Activated CD4-positive, CD25-positive, alpha-beta regulatory T cell treated with anti-CD3 and anti-CD28 coated beads, Interleukin-2, amount 50 U/mL, for 16 hours (primary cell): Measurements from ENCODE around the gene ZNF407.

ENCODE experiments used
- DNase-seq: peaks from one replicate; pipeline ENCODE4 v3.0.0-alpha.2; 2020; ENCODE audit warnings: low read depth, low spot score

Gene ZNF407

GRCh38 chr18:74625157-74625556 lies 27.5 kb downstream of the ZNF407 start:
- no peak for DNase-seq

DNA sequence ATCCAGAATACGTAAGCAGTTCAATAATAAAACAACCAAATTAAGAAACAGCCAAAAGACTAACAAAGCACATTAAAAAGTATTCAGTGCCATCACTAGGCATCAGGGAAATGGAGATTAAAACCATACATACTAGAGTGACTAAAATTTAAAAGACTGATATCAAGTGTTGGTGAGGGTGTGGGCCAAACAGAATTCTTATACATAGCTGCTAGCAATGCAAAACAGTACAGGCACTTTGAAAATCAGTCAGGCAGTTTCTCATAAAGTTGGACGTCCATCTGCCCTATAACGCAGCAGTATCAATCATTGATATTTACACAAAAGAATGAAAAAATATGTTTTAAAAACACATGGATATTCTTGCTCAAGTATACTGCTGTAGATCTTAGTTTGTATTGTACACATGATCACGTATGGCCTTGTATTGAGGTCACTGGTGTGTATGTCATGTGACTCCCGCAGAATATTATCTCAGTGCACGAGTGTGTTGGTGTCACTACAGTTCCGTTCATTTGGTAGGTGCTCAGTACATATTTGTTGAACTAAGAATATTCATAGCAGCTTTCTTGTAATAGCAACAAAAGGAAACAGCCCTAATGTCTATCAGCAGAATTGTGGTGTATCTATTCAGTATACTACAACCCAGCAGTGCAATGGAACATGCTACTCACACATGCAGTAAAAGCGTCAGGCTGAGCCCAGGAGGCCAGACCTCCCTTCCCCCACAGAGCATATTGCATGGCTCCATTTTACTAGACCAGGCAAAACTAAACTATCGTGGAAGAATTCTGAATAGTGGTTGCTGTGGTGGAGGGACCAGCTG lies 28.6 kb downstream of the ZNF407 start:
- no peak for DNase-seq

GRCh38 chr18:74630804-74631203 lies 33.1 kb downstream of the ZNF407 start:
- DNase-seq, result no peak

- no peak for DNase-seq
Observed at GRCh38 chr18:74631212-74631611, 33.5 kb downstream of the ZNF407 start.

- DNase-seq, result no peak
Observed at GRCh38 chr18:74631623-74632350, 34.1 kb downstream of the ZNF407 start.

DNA sequence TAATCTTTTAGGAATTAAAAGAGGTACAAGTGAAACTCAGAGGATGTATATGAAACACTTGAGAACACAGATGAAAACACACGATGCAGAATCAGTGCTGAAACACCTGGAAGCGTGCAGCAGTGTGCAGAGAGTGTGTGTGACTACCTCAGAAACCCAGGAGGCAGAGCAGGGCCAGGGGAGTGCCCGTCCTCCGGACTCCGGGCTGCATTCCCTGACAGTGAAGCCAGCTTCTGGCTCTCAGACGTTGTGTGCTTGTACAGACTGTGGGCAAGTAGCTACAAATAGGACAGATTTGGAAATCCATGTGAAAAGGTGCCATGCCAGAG lies 34.6 kb downstream of the ZNF407 start:
- no peak for DNase-seq

- DNase-seq, result no peak
Observed at GRCh38 chr18:74632856-74633255, 35.2 kb downstream of the ZNF407 start.

- no peak for DNase-seq
Observed at GRCh38 chr18:74633652-74634352, 36.1 kb downstream of the ZNF407 start.

GRCh38 chr18:74635224-74635975 lies 37.7 kb downstream of the ZNF407 start:
- DNase-seq, result no peak

DNA sequence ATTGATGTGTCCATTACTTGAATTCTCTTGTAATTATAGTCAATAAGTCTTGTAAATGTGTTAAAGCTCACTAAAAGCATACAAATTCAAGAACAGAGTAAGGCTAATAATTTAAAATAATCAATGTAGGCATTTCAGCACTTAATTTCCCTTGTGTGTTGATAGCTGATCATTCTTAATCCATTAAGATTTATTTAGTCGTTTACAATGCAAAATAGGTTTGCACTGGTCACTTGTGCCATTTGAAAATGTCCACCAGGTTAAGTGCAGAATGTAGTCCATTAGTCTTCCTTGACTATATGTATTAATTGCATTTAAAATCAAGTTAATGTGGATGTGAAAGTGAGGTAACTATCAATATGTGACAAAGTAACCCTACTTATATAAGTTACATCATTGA lies 39.4 kb downstream of the ZNF407 start:
- no peak for DNase-seq

GRCh38 chr18:74638210-74638609 lies 40.5 kb downstream of the ZNF407 start:
- DNase-seq, result no peak

DNA sequence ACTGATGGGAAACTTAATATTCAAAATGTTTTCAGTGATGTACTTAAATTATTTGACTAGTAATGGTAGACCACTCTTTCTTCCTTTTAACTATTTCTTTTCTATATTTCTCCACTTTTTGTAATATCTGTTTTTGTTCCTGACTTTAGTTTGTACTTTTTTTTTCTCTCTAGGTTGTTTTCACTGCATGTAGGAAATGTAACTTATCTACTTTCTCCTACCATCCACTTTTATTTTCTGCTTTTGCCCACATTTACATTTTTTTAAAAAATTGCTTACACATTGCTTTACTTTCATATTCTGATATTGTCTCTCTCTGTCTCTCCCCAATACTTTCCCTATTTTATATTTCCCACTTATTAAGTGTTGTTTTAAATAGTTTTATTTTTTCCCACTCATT lies 47.0 kb downstream of the ZNF407 start:
- no peak for DNase-seq

- no peak for DNase-seq
Observed at GRCh38 chr18:74645679-74646078, 48.0 kb downstream of the ZNF407 start.

DNA sequence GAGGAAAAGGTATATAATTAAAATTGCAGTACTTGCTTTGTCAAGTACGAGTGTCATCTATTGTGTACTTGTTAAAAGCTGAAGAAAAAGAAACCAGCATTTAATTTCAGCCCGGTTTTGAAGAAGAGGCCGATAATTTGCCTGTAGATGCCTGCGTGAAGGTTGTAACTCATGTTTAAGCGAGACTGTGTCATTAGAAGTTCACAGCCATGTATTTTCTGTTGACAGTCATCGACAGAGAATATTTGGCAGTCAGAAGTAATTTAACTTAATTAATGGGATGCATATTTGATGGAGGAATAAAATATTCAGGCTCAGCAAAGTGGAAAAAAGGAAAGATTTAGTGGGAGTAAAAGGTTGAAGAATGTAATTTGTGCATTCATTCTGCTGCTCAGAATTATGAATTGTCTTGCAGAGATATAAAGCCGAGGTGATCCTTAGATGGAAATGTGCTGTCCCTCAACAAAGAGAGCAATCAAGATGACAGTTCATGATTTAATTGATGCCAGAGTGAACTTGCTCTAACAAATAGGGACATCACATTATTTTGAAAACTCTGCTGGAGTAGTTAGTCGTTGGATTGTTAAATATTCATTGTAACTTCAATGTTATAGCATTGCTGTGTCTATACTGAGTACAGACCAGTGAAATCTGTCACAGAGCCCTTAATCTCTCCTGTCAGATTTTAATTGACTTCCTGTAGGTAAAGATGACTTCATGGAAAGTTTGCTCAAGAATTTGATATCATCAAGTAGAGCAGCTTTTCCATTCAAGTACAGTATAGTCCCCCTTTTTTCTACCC lies 53.9 kb downstream of the ZNF407 start:
- DNase-seq, result no peak

GRCh38 chr18:74652392-74652988 lies 54.8 kb downstream of the ZNF407 start:
- DNase-seq, result no peak

DNA sequence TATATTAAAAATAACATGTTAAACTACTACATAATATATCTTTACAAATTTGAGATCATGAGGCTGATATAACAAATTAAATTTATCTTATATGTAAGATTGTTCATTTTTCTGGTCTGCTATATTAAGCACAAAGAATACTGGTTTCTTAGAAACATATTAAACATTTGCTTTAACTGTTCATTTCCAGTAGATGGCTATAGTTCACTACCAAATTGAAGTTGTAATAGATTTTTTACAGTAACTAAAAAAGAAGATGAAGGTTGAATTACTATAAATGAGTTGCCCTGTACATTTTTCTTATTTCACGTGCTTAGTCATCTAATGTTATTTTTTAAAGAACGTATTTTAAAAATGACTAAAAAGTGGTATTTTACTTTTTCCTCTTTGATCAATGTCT lies 57.0 kb downstream of the ZNF407 start:
- DNase-seq, result no peak

DNA sequence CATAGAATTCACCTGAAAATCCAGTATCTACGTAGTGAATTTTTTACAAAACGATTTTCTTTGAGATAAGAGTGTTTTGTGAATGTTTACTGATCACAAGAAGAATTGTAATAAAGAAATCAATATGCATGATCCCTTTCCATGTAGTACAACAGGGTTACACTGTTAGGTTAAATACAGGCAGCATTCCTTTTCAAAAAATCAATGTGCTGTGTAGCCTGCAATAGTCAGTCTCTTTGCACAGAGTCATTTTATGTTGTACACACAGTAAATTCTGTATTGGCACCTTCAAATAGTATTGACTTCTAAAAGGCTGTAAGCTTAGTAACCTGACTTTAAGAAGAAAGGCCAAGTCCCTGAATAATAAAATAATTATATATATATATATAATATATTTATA lies 63.3 kb downstream of the ZNF407 start:
- DNase-seq, result no peak

DNA sequence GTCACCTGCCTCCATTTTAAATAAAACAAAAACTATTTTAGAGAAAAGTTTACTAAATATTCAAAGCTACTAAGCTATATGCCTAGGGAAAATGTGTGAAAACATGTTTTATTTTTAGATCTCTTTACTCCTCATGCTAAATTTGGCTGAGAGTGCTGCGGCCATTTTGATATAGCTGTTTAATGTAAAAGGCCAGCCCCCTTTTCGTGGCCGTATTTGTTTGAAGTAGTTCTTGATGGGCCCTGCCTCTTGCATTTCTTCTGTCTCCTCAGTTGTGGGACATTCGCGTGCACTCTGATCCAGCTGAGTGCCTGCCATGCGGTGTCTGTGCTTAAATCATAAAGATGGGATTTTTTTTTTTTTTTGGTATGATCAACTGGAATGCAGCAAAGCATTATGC lies 64.0 kb downstream of the ZNF407 start:
- DNase-seq, result no peak

- no peak for DNase-seq
Observed at GRCh38 chr18:74662622-74663021, 65.0 kb downstream of the ZNF407 start.

GRCh38 chr18:74665346-74665745 lies 67.7 kb downstream of the ZNF407 start:
- no peak for DNase-seq

- DNase-seq, result no peak
Observed at GRCh38 chr18:74665905-74666304, 68.2 kb downstream of the ZNF407 start.
